HFFc6 (cell line): ENCODE results near the gene PSMD13. TPM values are rescaled to one million over a fixed set of nuclear protein-coding genes. Genes with fewer than 3 reads are reported as not detected.

Experiments used
- DNase-seq: peaks from one replicate; pipeline ENCODE4 v3.0.0-alpha.2; 2018
- H3K27ac Mint-ChIP-seq: 2 replicates; pipeline ENCODE4 v1.8.0; 2020; ENCODE audit warnings: mild to moderate bottlenecking, mixed read lengths
- H3K27me3 Mint-ChIP-seq: 2 replicates; pipeline ENCODE4 v1.8.0; 2021; ENCODE audit warnings: mild to moderate bottlenecking, moderate library complexity, mixed read lengths; ENCODE audit not compliant: insufficient read depth
- H3K36me3 Mint-ChIP-seq: 2 replicates; pipeline ENCODE4 v1.8.0; 2021; ENCODE audit warnings: low read depth, mixed read lengths
- H3K4me1 Mint-ChIP-seq: 2 replicates; pipeline ENCODE4 v1.8.0; 2020; ENCODE audit warnings: low read depth, mixed read lengths
- H3K4me3 Mint-ChIP-seq: 2 replicates; pipeline ENCODE4 v1.8.0; 2020; ENCODE audit warnings: mild to moderate bottlenecking, moderate library complexity, mixed read lengths
- H3K9me3 Mint-ChIP-seq: 2 replicates; pipeline ENCODE4 v1.8.0; 2020; ENCODE audit warnings: mild to moderate bottlenecking, mixed read lengths
- CTCF ChIP-seq: fragments of 200-600 bp; sonication (generic); IDR thresholded peaks from 2 replicates; pipeline ENCODE4 v1.5.0; 2021; ENCODE audit warnings: antibody characterized with exemption, mild to moderate bottlenecking
- total RNA-seq, 6 experiments: library from RNA; stranded (reverse); fragmentation: NEBNext Ultra II Directional; extraction: Animal tissue kit (Norgen Biotek cat#: 25700); gene quantifications; 2 replicates in 1 of 6; 3 replicates in 5 of 6; pipeline ENCODE4 v1.2.3, GENCODE V29; 2021

PSMD13 gene
- total RNA-seq, 6 experiments from 2014 or later = 167 to 180 (median 172) TPM

GRCh38 chr11:299081-299891 is 62.5 kb downstream of the PSMD13 start, which contains the start of gene IFITM5:
Gene IFITM5, minus strand, starts transcription at chr11:299526. Its CDS starts 36 bp downstream, at chr11:299490.
- H3K27ac Mint-ChIP-seq = no peak within 1 kb of the TSS
- H3K27me3 Mint-ChIP-seq = peaks cover 5% of the 10 kb centered on the region
- H3K9me3 Mint-ChIP-seq = no peaks in the 10 kb centered on the region
- no peak within 1 kb of the TSS for H3K4me3 Mint-ChIP-seq
- H3K36me3 Mint-ChIP-seq = no peaks in the 10 kb centered on the region
- no peaks in the 10 kb centered on the region for H3K4me1 Mint-ChIP-seq
- DNase-seq = no peak
- no peak for TF ChIP-seq CTCF

GRCh38 chr11:299951-300735 is 63.4 kb downstream of the PSMD13 start:
- H3K4me3 Mint-ChIP-seq = no peak overlapping the region
- DNase-seq = no peak
- H3K9me3 Mint-ChIP-seq = no peaks in the 10 kb centered on the region
- no peaks in the 10 kb centered on the region for H3K36me3 Mint-ChIP-seq
- H3K4me1 Mint-ChIP-seq = no peaks in the 10 kb centered on the region
- peaks cover 5% of the 10 kb centered on the region for H3K27me3 Mint-ChIP-seq
- TF ChIP-seq CTCF = peak; percentile 16; the same call in 1 of the 2 replicates
- H3K27ac Mint-ChIP-seq = no peak overlapping the region

Other genes with a start within 250 kb of the PSMD13 start
- not detected for gene SCGB1C1, start 43.9 kb upstream of the PSMD13 start, total RNA-seq
- gene BET1L, start 29.6 kb upstream of the PSMD13 start, total RNA-seq = 10 to 100 TPM; 63.5 to 76.9 (median 67.2) TPM
- 100 to 1,000 TPM; 163 to 194 (median 164) TPM for gene RIC8A, start 29.3 kb upstream of the PSMD13 start, total RNA-seq
- 10 to 100 TPM in 4 of 6 experiments, 1 to 10 TPM in 2; 8.0 to 10.9 (median 10.2) TPM for gene SIRT3, start 634 bp upstream of the PSMD13 start, total RNA-seq
- gene NLRP6, start 41.4 kb downstream of the PSMD13 start, total RNA-seq = not detected
- 10 to 100 TPM in 4 of 6 experiments, 1 to 10 TPM in 2; 9.7 to 12.2 (median 11.4) TPM for gene PGGHG, start 52.1 kb downstream of the PSMD13 start, total RNA-seq
- not detected for gene IFITM5, start 62.5 kb downstream of the PSMD13 start, total RNA-seq
- 100 to 1,000 TPM; 257 to 325 (median 291) TPM for gene IFITM2, start 70.8 kb downstream of the PSMD13 start, total RNA-seq
- 10 to 100 TPM; 23.5 to 36.1 (median 30.0) TPM for gene IFITM1, start 77.1 kb downstream of the PSMD13 start, total RNA-seq
- gene IFITM3, start 83.9 kb downstream of the PSMD13 start, total RNA-seq = 100 to 1,000 TPM; 399 to 531 (median 452) TPM
- gene B4GALNT4, start 132.5 kb downstream of the PSMD13 start, total RNA-seq = 10 to 100 TPM in 1 of 6 experiments, 1 to 10 TPM in 5; 6.4 to 12.1 (median 8.4) TPM
- 1 to 10 TPM; 2.5 to 3.3 (median 2.9) TPM for gene PKP3, start 157.2 kb downstream of the PSMD13 start, total RNA-seq
- gene SIGIRR, start 178.0 kb downstream of the PSMD13 start, total RNA-seq = 10 to 100 TPM; 15.9 to 21.6 (median 18.7) TPM
- not detected for gene ANO9, start 205.0 kb downstream of the PSMD13 start, total RNA-seq
- 10 to 100 TPM; 23.3 to 34.5 (median 27.2) TPM for gene PTDSS2, start 213.3 kb downstream of the PSMD13 start, total RNA-seq